Activated CD8-positive, alpha-beta memory T cell treated with anti-CD3 and anti-CD28 coated beads, Interleukin-2, amount 50 U/mL, for 4 hours (primary cell): Measurements from ENCODE around the gene CGRRF1.

Experiments used
- DNase-seq: peaks from one replicate; pipeline ENCODE4 v3.0.0-alpha.2; 2020

The CGRRF1 gene

DNA sequence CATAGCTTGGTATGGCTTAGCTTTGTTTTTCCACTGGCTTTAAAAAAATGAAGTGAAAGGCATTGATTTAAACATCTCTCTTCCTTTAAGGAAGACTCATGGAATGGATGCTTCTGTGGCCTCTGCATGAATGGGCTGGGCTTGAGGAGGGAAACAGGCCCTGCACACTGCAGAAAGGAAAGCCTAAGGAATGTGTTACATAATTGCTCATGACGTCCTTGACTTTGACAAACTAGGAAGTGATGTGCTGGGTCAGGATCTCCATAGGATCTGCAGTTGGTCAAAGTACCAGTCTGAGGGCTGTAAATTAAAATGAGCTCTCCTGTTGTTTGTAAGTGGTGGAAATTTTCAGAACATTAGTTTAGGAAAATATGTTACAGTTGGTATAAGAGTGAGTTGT, 69.9 kb downstream of the CGRRF1 start:
- DNase-seq = no peak

DNA sequence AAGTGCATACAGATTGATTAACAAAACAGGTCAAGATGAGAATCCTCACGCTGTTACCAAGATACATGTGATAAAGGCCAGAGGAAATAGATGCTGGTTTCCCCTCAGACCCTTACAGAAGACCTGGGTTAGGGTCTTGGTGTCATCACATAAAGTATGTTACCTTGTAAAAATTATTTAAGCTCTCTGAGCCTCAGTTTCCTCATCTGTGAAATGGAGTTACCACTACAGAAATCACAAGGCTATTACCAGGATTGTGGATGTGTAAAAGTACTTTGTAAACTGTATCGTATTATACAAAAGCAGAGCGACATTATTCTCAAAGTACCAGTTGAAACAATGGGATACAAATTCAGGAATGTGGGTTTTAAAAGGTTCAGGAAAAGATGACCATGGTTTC, 71.2 kb downstream of the CGRRF1 start:
- DNase-seq = no peak

- no peak for DNase-seq
Measured at GRCh38 chr14:54582334-54582733, 72.6 kb downstream of the CGRRF1 start.

- DNase-seq = no peak
Measured at GRCh38 chr14:54584097-54584496, 74.4 kb downstream of the CGRRF1 start.

DNA sequence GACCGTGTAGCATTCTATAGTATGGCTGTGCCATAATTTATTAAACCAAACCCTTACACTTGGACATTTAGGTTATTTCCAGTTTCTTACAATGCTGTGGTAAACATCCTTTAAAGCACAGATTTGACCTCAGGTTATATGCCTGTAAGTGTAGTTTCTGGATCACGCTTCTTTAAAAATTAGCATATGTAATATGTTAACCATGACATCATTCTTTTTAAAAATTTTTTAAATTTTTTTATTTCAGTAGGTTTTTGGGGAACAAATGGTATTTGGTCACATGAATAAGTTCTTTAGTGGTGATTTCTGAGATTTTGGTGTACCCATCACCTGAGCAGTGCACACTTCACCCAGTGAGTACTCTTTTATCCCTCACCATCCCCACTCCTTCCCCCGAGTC, 75.5 kb downstream of the CGRRF1 start:
- DNase-seq = no peak
